Fibroblast of lung (primary cell): Measurements from ENCODE around the gene TMEM106C.

Experiments
- CTCF ChIP-seq, 2 donors: IDR thresholded peaks in 1 of 2; conservative IDR thresholded peaks in 1 of 2; 1 replicate in 1 of 2; 2 replicates in 1 of 2; pipeline ENCODE4 v1.5.1; 2011 to 2012; ENCODE audit warnings: low read length in 2 of 2, control low read depth in 1 of 2, inconsistent platforms in 1 of 2, low read depth in 1 of 2, mild to moderate bottlenecking in 1 of 2
- EZH2 ChIP-seq: IDR thresholded peaks from 2 replicates; pipeline ENCODE4 v1.5.1; 2012; ENCODE audit warnings: low read length, control low read depth, mild to moderate bottlenecking; ENCODE audit errors: missing control alignments

GRCh38 chr12:47989666-47990065 lies 26.3 kb downstream of the TMEM106C start:
- TF ChIP-seq CTCF (conservative IDR thresholded peaks at IDR 0.05 in 1 of 2, IDR thresholded peaks at IDR 0.05 in 1 of 2; ENCODE audit: low read depth in 1 of 2, low read length in 2 of 2) (no peak), EZH2 (no peak)
